ENCODE results near the gene ZFP36L1. TPM values are rescaled to one million over a fixed set of nuclear protein-coding genes. Genes with fewer than 3 reads are reported as not detected.

The ZFP36L1 gene
- total and polyA plus RNA-seq, 2 donors (not counting 3 experiments of a cell fraction or from before 2014, with no cell fraction given), result 46.0 to 89.6 TPM

DNA sequence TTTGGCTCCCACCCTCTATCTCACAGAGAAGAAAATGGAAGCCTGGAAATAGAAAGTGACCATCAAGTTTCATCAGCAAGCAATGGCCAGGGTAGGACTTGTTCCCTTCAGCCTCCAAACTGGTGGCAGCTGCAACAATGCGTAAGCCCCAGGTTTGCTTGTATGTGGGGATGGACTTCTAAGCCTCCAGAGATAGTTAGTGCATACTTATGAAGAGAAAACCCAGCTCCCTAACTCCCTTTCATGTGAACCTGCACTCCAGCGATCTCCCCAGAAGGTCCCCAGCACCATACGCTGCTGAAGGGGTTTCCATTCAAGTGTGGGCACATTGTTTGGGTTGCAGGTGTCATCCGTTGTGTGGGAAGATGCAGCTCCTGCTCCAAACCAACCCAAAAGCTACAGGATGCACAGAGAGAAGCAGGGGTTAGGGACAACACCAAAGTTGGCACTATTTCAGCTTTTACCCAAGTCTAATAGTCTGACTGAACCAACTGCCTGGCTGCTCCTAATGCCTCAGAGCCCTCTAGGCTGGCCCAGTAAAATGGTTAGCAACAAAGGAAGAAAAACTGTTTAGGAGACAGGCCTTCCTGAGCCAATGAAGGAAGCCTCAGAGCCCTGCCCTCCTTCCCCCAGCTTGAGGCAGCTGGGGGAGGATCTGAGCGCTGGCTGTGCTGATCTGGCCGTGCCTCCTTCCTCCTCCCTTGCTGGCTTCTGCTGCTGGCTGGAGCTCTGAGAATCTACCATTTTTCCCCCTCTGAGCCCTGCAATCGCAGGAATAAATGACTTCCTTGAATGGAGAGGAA is 12.3 kb downstream of the ZFP36L1 start:
- peak overlapping the region; percentile 51 for H3K27ac ChIP-seq (ENCODE audit: insufficient read depth, low read depth, low read length)
- peak overlapping the region; percentile 73 for H3K4me2 ChIP-seq (ENCODE audit: insufficient read depth, low read length)
- no peaks in the 10 kb centered on the region for H3K9me3 ChIP-seq (replicated peaks; ENCODE audit: control insufficient read depth, insufficient read depth, low read length)
- no peak overlapping the region for H3K9ac ChIP-seq (replicated peaks; ENCODE audit: extremely low read depth, insufficient read depth, low read length)
- no TSS peak for BruUV-seq (replicated peaks)
- H3K36me3 ChIP-seq (ENCODE audit: control insufficient read depth in 2 of 2, extremely low read depth in 1 of 2, insufficient read depth in 2 of 2, low read length in 2 of 2), result no peaks in the 10 kb centered on the region
- ChIA-PET POLR2A (interaction anchor here (2.9 kb wide), 1 partner anchor 13 kb away, joined by 14 read pairs; the partner anchor contains the start of gene ZFP36L1), CTCF (interaction anchor here (0.9 to 1.7 kb wide), 5 partner anchors 20 to 837 kb away, joined by 3 to 6 read pairs (median 3); no protein-coding TSS in a partner anchor)
- peak; percentile 57 for DNase-seq (ENCODE audit: low read depth, low spot score)
- H3K27me3 ChIP-seq (ENCODE audit: control insufficient read depth in 2 of 2, insufficient read depth in 2 of 2, low read length in 2 of 2), result no peaks in the 10 kb centered on the region
- no peaks in the 10 kb centered on the region for H3K9me1 ChIP-seq (replicated peaks; ENCODE audit: control insufficient read depth, extremely low read depth, insufficient read depth, low read length)
- H3K4me3 ChIP-seq (replicated peaks in 1 of 3; ENCODE audit: insufficient read depth in 1 of 3, low read depth in 1 of 3, low read length in 3 of 3), result no peak overlapping the region
- H4K20me1 ChIP-seq (replicated peaks; ENCODE audit: control insufficient read depth, extremely low read depth, insufficient read depth, low read length), result no peaks in the 10 kb centered on the region
- no peaks in the 10 kb centered on the region for H3K79me2 ChIP-seq (ENCODE audit: control insufficient read depth, insufficient read depth, low read length)
- peak overlapping the region; percentile 70 for H2AFZ ChIP-seq (ENCODE audit: low read depth, low read length)
- FAIRE-seq, result peak; percentile 84
- peaks cover 43% of the 10 kb centered on the region for H3K4me1 ChIP-seq (ENCODE audit: control insufficient read depth, extremely low read depth, insufficient read depth, low read length)
- intact Hi-C loops (cut with micrococcal nuclease) (loop anchor here (2.0 kb wide), 2 partner anchors 52 to 286 kb away; no protein-coding TSS in a partner anchor), dilution Hi-C loops (cut with MboI; ENCODE audit: extremely low pct_ligation_motif_present, low sequenced_read_pairs) (no loop called here)
- TF ChIP-seq FOS (IDR thresholded peaks at IDR 0.05; ENCODE audit: borderline replicate concordance, insufficient read depth, low read length), result no peak

DNA sequence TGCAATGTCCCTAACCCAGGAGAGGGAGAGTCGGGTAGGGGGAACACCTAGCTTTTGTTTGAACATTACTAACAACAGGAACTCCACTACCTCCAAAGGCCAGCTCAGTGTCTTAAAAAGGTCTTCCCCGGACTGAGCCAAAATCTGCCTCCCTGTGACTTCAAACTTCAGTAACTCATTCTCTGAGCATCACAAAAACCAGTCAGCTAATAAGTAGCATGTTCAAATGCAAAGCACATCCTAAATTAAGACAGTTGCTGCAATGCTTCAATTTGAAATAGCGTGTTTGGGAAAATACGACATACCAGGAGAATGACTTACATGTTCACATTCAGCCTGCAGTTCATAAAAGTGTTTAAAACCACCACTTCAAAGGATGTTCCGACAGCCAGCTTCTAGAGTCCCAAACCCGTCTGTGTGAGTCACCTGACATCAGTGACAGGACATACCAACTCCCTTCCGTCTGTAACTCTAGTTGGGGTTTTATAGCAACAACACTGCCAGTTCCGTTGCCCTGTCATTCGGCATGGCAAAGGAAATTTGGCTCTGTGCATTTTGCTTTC is 13.0 kb downstream of the ZFP36L1 start:
- Histone ChIP-seq H3K9me1 (replicated peaks; ENCODE audit: control insufficient read depth, extremely low read depth, insufficient read depth, low read length) (no peaks in the 10 kb centered on the region), H3K9ac (replicated peaks; ENCODE audit: extremely low read depth, insufficient read depth, low read length) (no peak overlapping the region), H3K27ac (ENCODE audit: insufficient read depth, low read depth, low read length) (peak overlapping the region; percentile 51), H3K27me3 (ENCODE audit: control insufficient read depth in 2 of 2, insufficient read depth in 2 of 2, low read length in 2 of 2) (no peaks in the 10 kb centered on the region), H3K4me1 (ENCODE audit: control insufficient read depth, extremely low read depth, insufficient read depth, low read length) (peaks cover 36% of the 10 kb centered on the region), H3K36me3 (ENCODE audit: control insufficient read depth in 2 of 2, extremely low read depth in 1 of 2, insufficient read depth in 2 of 2, low read length in 2 of 2) (no peaks in the 10 kb centered on the region), H3K79me2 (ENCODE audit: control insufficient read depth, insufficient read depth, low read length) (no peaks in the 10 kb centered on the region), H4K20me1 (replicated peaks; ENCODE audit: control insufficient read depth, extremely low read depth, insufficient read depth, low read length) (no peaks in the 10 kb centered on the region), H2AFZ (ENCODE audit: low read depth, low read length) (peak overlapping the region; percentile 70), H3K4me3 (replicated peaks in 1 of 3; ENCODE audit: insufficient read depth in 1 of 3, low read depth in 1 of 3, low read length in 3 of 3) (no peak overlapping the region), H3K4me2 (ENCODE audit: insufficient read depth, low read length) (peak overlapping the region; percentile 73), H3K9me3 (replicated peaks; ENCODE audit: control insufficient read depth, insufficient read depth, low read length) (no peaks in the 10 kb centered on the region)
- intact Hi-C loops (cut with micrococcal nuclease), result loop anchor here (2.0 kb wide), 2 partner anchors 51 to 285 kb away; no protein-coding TSS in a partner anchor
- FAIRE-seq, result peak; percentile 91
- CTCF ChIA-PET, result interaction anchor here (0.8 to 1.7 kb wide), 5 partner anchors 8 to 836 kb away, joined by 3 to 6 read pairs (median 3); no protein-coding TSS in a partner anchor
- no TSS peak for BruUV-seq (replicated peaks)
- POLR2A ChIA-PET, result interaction anchor here (2.9 kb wide), 1 partner anchor 13 kb away, joined by 14 read pairs; the partner anchor contains the start of gene ZFP36L1
- peak; percentile 55 for DNase-seq (ENCODE audit: low read depth, low spot score)
- dilution Hi-C loops (cut with MboI; ENCODE audit: extremely low pct_ligation_motif_present, low sequenced_read_pairs), result no loop called here
- TF ChIP-seq POLR2AphosphoS5 (IDR thresholded peaks at IDR 0.05; ENCODE audit: insufficient read depth, low read depth, low read length) (peak; percentile 48), MAX (IDR thresholded peaks at IDR 0.05; ENCODE audit: insufficient read depth, insufficient read length) (no peak), MYC (IDR thresholded peaks at IDR 0.05; ENCODE audit: low read depth, low read length) (no peak), FOS (IDR thresholded peaks at IDR 0.05; ENCODE audit: borderline replicate concordance, insufficient read depth, low read length) (peak; percentile 89), EZH2 (IDR thresholded peaks at IDR 0.05; ENCODE audit: borderline replicate concordance, low read depth, low read length, severe bottlenecking) (no peak), GATA2 (IDR thresholded peaks at IDR 0.05; ENCODE audit: insufficient read depth, insufficient read length, low read depth, low read length) (no peak)
- TF ChIP-seq, protein P1, sequence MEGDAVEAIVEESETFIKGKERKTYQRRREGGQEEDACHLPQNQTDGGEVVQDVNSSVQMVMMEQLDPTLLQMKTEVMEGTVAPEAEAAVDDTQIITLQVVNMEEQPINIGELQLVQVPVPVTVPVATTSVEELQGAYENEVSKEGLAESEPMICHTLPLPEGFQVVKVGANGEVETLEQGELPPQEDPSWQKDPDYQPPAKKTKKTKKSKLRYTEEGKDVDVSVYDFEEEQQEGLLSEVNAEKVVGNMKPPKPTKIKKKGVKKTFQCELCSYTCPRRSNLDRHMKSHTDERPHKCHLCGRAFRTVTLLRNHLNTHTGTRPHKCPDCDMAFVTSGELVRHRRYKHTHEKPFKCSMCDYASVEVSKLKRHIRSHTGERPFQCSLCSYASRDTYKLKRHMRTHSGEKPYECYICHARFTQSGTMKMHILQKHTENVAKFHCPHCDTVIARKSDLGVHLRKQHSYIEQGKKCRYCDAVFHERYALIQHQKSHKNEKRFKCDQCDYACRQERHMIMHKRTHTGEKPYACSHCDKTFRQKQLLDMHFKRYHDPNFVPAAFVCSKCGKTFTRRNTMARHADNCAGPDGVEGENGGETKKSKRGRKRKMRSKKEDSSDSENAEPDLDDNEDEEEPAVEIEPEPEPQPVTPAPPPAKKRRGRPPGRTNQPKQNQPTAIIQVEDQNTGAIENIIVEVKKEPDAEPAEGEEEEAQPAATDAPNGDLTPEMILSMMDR (IDR thresholded peaks at IDR 0.05; ENCODE audit: extremely low read depth in 1 of 2, insufficient read depth in 1 of 2, low read depth in 1 of 2, low read length in 2 of 2), result no peak

All from endothelial cell of umbilical vein (primary cell).